ENCODE data around the gene MDM2.

- TF ChIP-seq CTCF (IDR thresholded peaks at IDR 0.05) (no peak), POLR2A (IDR thresholded peaks at IDR 0.05) (no peak)
These were observed 45.3 kb upstream of the MDM2 start for GRCh38 chr12:68762691-68763090.

Measured in breast epithelium (tissue), 3 donors.